Neural cell (in vitro differentiated cells): ENCODE data around the gene LRRIQ4. TPM values are rescaled to one million over a fixed set of nuclear protein-coding genes. Genes with fewer than 3 reads are reported as not detected.

Experiments
- H2AFZ ChIP-seq: fragments of 200-600, 300-800 bp; sonication (generic), shearing (Covaris generic); 2 replicates; pipeline ENCODE4 v1.6.0; 2014; ENCODE audit warnings: low read depth, mild to moderate bottlenecking, antibody characterized with exemption, low read length, moderate library complexity
- H3F3A ChIP-seq: fragments of 200-600 bp; shearing (Covaris generic); 2 replicates; pipeline ENCODE4 v1.6.1; 2016; ENCODE audit warnings: mild to moderate bottlenecking, moderate library complexity, mixed read lengths, antibody characterized with exemption, low read length; ENCODE audit not compliant: insufficient read depth, poor library complexity, severe bottlenecking
- H3K27ac ChIP-seq: fragments of 200-600, 300-800 bp; sonication (generic), shearing (Covaris generic); 2 replicates; pipeline ENCODE4 v1.5.1; 2014; ENCODE audit warnings: mild to moderate bottlenecking, low read length, moderate library complexity
- H3K27me3 ChIP-seq: fragments of 300-800, 200-600 bp; sonication (generic), shearing (Covaris generic); 2 replicates; pipeline ENCODE4 v1.6.0; 2014; ENCODE audit warnings: mild to moderate bottlenecking, low read depth, low read length, moderate library complexity; ENCODE audit not compliant: insufficient read depth
- H3K36me3 ChIP-seq: fragments of 300-800, 200-600 bp; sonication (generic), shearing (Covaris generic); 2 replicates; pipeline ENCODE4 v1.5.1; 2014; ENCODE audit warnings: mild to moderate bottlenecking, antibody characterized with exemption, low read length, moderate library complexity; ENCODE audit not compliant: insufficient read depth
- H3K4me2 ChIP-seq: fragments of 300-800, 200-600 bp; sonication (generic), shearing (Covaris generic); 2 replicates; pipeline ENCODE4 v1.6.0; 2014; ENCODE audit warnings: mild to moderate bottlenecking, low read length
- H3K4me3 ChIP-seq: fragments of 300-800, 200-600 bp; sonication (generic), shearing (Covaris generic); 2 replicates; pipeline ENCODE4 v1.5.1; 2014; ENCODE audit warnings: mild to moderate bottlenecking, low read length, moderate library complexity
- H3K79me2 ChIP-seq: fragments of 200-600 bp; shearing (Covaris generic); replicated peaks from 2 replicates; pipeline ENCODE4 v1.6.0; 2014; ENCODE audit warnings: mild to moderate bottlenecking, low read length, moderate library complexity; ENCODE audit not compliant: insufficient read depth
- H3K9ac ChIP-seq: fragments of 300-800, 200-600 bp; sonication (generic), shearing (Covaris generic); 2 replicates; pipeline ENCODE4 v1.6.1; 2016; ENCODE audit warnings: mild to moderate bottlenecking, low read length, mixed read lengths
- H3K9me2 ChIP-seq: fragments of 200-600 bp; shearing (Covaris generic); 2 replicates; pipeline ENCODE4 v1.6.1; 2016; ENCODE audit warnings: mild to moderate bottlenecking, low read length, mixed read lengths; ENCODE audit not compliant: insufficient read depth
- H3K9me3 ChIP-seq: fragments of 200-600, 300-800 bp; sonication (generic), shearing (Covaris generic); 2 replicates; pipeline ENCODE4 v1.6.1; 2016; ENCODE audit warnings: mild to moderate bottlenecking, mixed run types, low read length, moderate library complexity, mixed read lengths
- H4K20me1 ChIP-seq: fragments of 200-600 bp; shearing (Covaris generic); 2 replicates; pipeline ENCODE4 v1.6.1; 2016; ENCODE audit warnings: mild to moderate bottlenecking, mixed run types; ENCODE audit not compliant: insufficient read depth
- CTCF ChIP-seq: fragments of 450-650 bp; IDR thresholded peaks from 2 replicates; pipeline ENCODE4 v1.5.1; 2014; ENCODE audit warnings: antibody characterized with exemption, mild to moderate bottlenecking, moderate library complexity; ENCODE audit not compliant: poor library complexity, severe bottlenecking
- EP300 ChIP-seq: fragments of 450-650 bp; conservative IDR thresholded peaks from 2 replicates; pipeline ENCODE4 v1.6.1; 2014; ENCODE audit warnings: antibody characterized with exemption, mild to moderate bottlenecking, moderate library complexity; ENCODE audit not compliant: poor library complexity, severe bottlenecking
- EZH2 ChIP-seq: fragments of 200-600, 300-800 bp; shearing (Covaris generic), sonication (generic); IDR thresholded peaks from 2 replicates; pipeline ENCODE4 v1.6.1; 2014; ENCODE audit warnings: antibody characterized with exemption, low read length, borderline replicate concordance, mild to moderate bottlenecking; ENCODE audit not compliant: insufficient read depth, poor library complexity, severe bottlenecking
- MXI1 ChIP-seq: fragments of 450-650 bp; conservative IDR thresholded peaks from 2 replicates; pipeline ENCODE4 v1.6.1; 2014; ENCODE audit warnings: antibody characterized with exemption, mild to moderate bottlenecking; ENCODE audit not compliant: poor library complexity, severe bottlenecking
- POLR2AphosphoS5 ChIP-seq: IDR thresholded peaks from 2 replicates; pipeline ENCODE4 v1.6.1; 2012
- RAD21 ChIP-seq: fragments of 450-650 bp; conservative IDR thresholded peaks from 2 replicates; pipeline ENCODE4 v1.6.1; 2014; ENCODE audit warnings: antibody characterized with exemption, mild to moderate bottlenecking, moderate library complexity
- REST ChIP-seq: IDR thresholded peaks from 2 replicates; pipeline ENCODE4 v1.6.1; 2012; ENCODE audit warnings: borderline replicate concordance
- SMC3 ChIP-seq: fragments of 450-650 bp; conservative IDR thresholded peaks from 2 replicates; pipeline ENCODE4 v1.6.1; 2014; ENCODE audit warnings: antibody characterized with exemption, mild to moderate bottlenecking, moderate library complexity; ENCODE audit not compliant: poor library complexity
- TAF1 ChIP-seq: IDR thresholded peaks from 2 replicates; pipeline ENCODE4 v1.6.1; 2012; ENCODE audit warnings: low read depth
- polyA plus RNA-seq: library from polyadenylated mRNA; depleted of rRNA; stranded (reverse); fragments of >200 nt; gene quantifications from 2 replicates; pipeline ENCODE4 v1.2.3, GENCODE V29; 2014

LRRIQ4 gene
- polyA plus RNA-seq, 1 donor from 2014 or later = not detected

GRCh38 chr3:169772897-169773816 lies 39.5 kb upstream of the LRRIQ4 start, which contains the start of gene MYNN:
Gene MYNN, plus strand, starts transcription at chr3:169773396. Its CDS starts 900 bp downstream, at chr3:169774296.
- Histone ChIP-seq H3K4me3 (peak within 1 kb of the TSS; percentile 93), H2AFZ (peak within 1 kb of the TSS; percentile 98), H3K9me3 (no peaks in the 10 kb centered on the region), H3K27me3 (peaks cover 5% of the 10 kb centered on the region), H3K9ac (peak within 1 kb of the TSS; percentile 99), H3K4me2 (peak within 1 kb of the TSS; percentile 49), H3K36me3 (no peaks in the 10 kb centered on the region), H4K20me1 (no peaks in the 10 kb centered on the region), H3F3A (no peaks in the 10 kb centered on the region), H3K27ac (peak within 1 kb of the TSS; percentile 99), H3K9me2 (no peaks in the 10 kb centered on the region), H3K79me2 (peaks cover 26% of the 10 kb centered on the region)
- peak; percentile 67 for TF ChIP-seq MXI1
- peak; percentile 99 for TF ChIP-seq POLR2AphosphoS5
- peak; percentile 64 for TF ChIP-seq RAD21
- peak; percentile 51 for TF ChIP-seq TAF1
- peak; percentile 73 for TF ChIP-seq SMC3
- no peak for TF ChIP-seq EZH2
- TF ChIP-seq EP300 = peak; percentile 84
- peak; percentile 67 for TF ChIP-seq CTCF
- peak; percentile 62 for TF ChIP-seq REST

- Histone ChIP-seq H3K79me2 (peaks cover 26% of the 10 kb centered on the region), H3K9ac (peak overlapping the region; percentile 99), H3K27me3 (peaks cover 5% of the 10 kb centered on the region), H2AFZ (no peak overlapping the region), H3K4me2 (peak overlapping the region; percentile 49), H3K4me3 (peak overlapping the region; percentile 93), H3K9me2 (no peaks in the 10 kb centered on the region), H4K20me1 (no peaks in the 10 kb centered on the region), H3F3A (no peaks in the 10 kb centered on the region), H3K9me3 (no peaks in the 10 kb centered on the region), H3K27ac (peak overlapping the region; percentile 99), H3K36me3 (peaks cover 4% of the 10 kb centered on the region)
- TF ChIP-seq REST = no peak
- no peak for TF ChIP-seq EP300
- no peak for TF ChIP-seq SMC3
- no peak for TF ChIP-seq TAF1
These were observed 38.5 kb upstream of the LRRIQ4 start for GRCh38 chr3:169774186-169774585.
